GM19043 (cell line): Measurements from ENCODE around the gene MMP1.
"Not testable (repeated sequence)": the region's sequence is repeated elsewhere in the genome, so short reads cannot be mapped to it uniquely, and the experiment has no call there.

ENCODE experiments used
- ATAC-seq: cut with Tn5 transposase; IDR thresholded peaks from one replicate; pipeline ENCODE4 v1.9.1; 2021; ENCODE audit warnings: low read depth; ENCODE audit not compliant: unreplicated experiment

The MMP1 gene

GRCh38 chr11:102763440-102763839 lies 34.5 kb downstream of the MMP1 start:
- ATAC-seq: no peak

GRCh38 chr11:102762361-102762767 lies 35.6 kb downstream of the MMP1 start:
- no peak for ATAC-seq

- ATAC-seq: no peak
These were observed 36.2 kb downstream of the MMP1 start for GRCh38 chr11:102761646-102762238.

GRCh38 chr11:102760344-102761035 lies 37.5 kb downstream of the MMP1 start:
- no peak for ATAC-seq

- no peak for ATAC-seq
These were observed 40.0 kb downstream of the MMP1 start for GRCh38 chr11:102757823-102758549.

GRCh38 chr11:102753267-102753666 lies 44.7 kb downstream of the MMP1 start:
- no peak for ATAC-seq

- ATAC-seq: no peak
These were observed 46.3 kb downstream of the MMP1 start for GRCh38 chr11:102751673-102752072.

GRCh38 chr11:102749101-102749722 lies 48.7 kb downstream of the MMP1 start:
- no peak for ATAC-seq

GRCh38 chr11:102746746-102747578 lies 51.0 kb downstream of the MMP1 start:
- not testable (repeated sequence) for ATAC-seq
